Tibial nerve (tissue), 4 donors: Measurements from ENCODE around the gene SEC11A.

Source experiments
- EP300 ChIP-seq, 2 donors: sonication (generic); formaldehyde crosslinking; IDR thresholded peaks; one replicate each; pipeline ENCODE4 v1.6.1; 2017; ENCODE audit warnings: antibody characterized with exemption in 2 of 2, mild to moderate bottlenecking in 1 of 2
- POLR2A ChIP-seq, 2 donors: fragments of 450-650 bp; IDR thresholded peaks; one replicate each; pipeline ENCODE4 v1.6.1; 2017; ENCODE audit warnings: antibody characterized with exemption in 2 of 2, mild to moderate bottlenecking in 2 of 2, moderate library complexity in 2 of 2
- TF ChIP-seq, protein P1 (sequence below), 5 experiments: fragments of 200-600 bp in 3 of 5; fragments of 450-650 bp in 2 of 5; sonication (generic) in 3 of 5; IDR thresholded peaks; one replicate each; pipeline ENCODE4 v1.5.1; 2016 to 2019; ENCODE audit warnings: antibody characterized with exemption in 5 of 5, mild to moderate bottlenecking in 3 of 5, moderate library complexity in 2 of 5

DNA sequence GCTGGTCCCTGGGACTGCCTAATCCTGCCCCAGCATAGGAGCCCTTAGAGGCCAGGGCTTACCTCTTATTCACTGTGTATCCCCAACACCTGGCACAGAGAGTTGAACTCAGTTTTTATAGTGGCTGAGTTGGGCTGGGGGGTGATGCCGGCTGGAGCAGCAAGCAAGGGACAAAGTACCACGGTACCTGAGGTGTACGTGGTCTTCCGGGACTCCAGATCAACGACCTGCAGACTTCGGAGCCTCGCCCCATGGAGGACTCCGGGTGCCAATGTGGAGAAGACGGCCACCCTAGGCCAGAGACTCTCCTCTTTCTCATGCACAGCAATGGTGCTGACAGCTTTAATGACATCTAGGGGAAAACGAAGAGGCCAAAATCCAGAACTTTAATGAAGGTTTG, 69.9 kb downstream of the SEC11A start:
- TF ChIP-seq, protein P1, sequence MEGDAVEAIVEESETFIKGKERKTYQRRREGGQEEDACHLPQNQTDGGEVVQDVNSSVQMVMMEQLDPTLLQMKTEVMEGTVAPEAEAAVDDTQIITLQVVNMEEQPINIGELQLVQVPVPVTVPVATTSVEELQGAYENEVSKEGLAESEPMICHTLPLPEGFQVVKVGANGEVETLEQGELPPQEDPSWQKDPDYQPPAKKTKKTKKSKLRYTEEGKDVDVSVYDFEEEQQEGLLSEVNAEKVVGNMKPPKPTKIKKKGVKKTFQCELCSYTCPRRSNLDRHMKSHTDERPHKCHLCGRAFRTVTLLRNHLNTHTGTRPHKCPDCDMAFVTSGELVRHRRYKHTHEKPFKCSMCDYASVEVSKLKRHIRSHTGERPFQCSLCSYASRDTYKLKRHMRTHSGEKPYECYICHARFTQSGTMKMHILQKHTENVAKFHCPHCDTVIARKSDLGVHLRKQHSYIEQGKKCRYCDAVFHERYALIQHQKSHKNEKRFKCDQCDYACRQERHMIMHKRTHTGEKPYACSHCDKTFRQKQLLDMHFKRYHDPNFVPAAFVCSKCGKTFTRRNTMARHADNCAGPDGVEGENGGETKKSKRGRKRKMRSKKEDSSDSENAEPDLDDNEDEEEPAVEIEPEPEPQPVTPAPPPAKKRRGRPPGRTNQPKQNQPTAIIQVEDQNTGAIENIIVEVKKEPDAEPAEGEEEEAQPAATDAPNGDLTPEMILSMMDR (IDR thresholded peaks at IDR 0.05): no peak
- TF ChIP-seq POLR2A (IDR thresholded peaks at IDR 0.05) (no peak), EP300 (IDR thresholded peaks at IDR 0.05) (no peak)
